OCI-LY1 (cell line): ENCODE results near the gene NDUFS7.

ENCODE experiments used
- H2AFZ ChIP-seq: fragments of 200-600 bp; sonication (generic), shearing (Covaris generic); 2 replicates; pipeline ENCODE4 v1.6.0; 2014; ENCODE audit warnings: antibody characterized with exemption, mild to moderate bottlenecking, low read length
- H3F3A ChIP-seq: fragments of 200-600 bp; sonication (generic), shearing (Covaris generic); 2 replicates; pipeline ENCODE4 v1.6.0; 2014; ENCODE audit warnings: mild to moderate bottlenecking, antibody characterized with exemption, low read length, moderate library complexity; ENCODE audit not compliant: insufficient read depth
- H3K27ac ChIP-seq: fragments of 200-600 bp; sonication (generic); 2 replicates; pipeline ENCODE4 v1.5.1; 2014; ENCODE audit warnings: low read length, mixed run types, mild to moderate bottlenecking, low read depth; ENCODE audit not compliant: poor library complexity, severe bottlenecking
- H3K27me3 ChIP-seq: fragments of 200-600 bp; sonication (generic); 2 replicates; pipeline ENCODE4 v1.6.0; 2014; ENCODE audit warnings: antibody characterized with exemption, mild to moderate bottlenecking, low read length, moderate library complexity; ENCODE audit not compliant: insufficient read depth
- H3K36me3 ChIP-seq: fragments of 200-600 bp; sonication (generic); 2 replicates; pipeline ENCODE4 v1.6.1; 2014; ENCODE audit warnings: mild to moderate bottlenecking, antibody characterized with exemption, low read length, moderate library complexity, mixed read lengths; ENCODE audit not compliant: insufficient read depth
- H3K4me1 ChIP-seq: fragments of 200-600 bp; sonication (generic); 2 replicates; pipeline ENCODE4 v1.5.1; 2014; ENCODE audit warnings: mild to moderate bottlenecking, low read length, moderate library complexity; ENCODE audit not compliant: insufficient read depth, severe bottlenecking
- H3K4me2 ChIP-seq: fragments of 200-600 bp; sonication (generic), shearing (Covaris generic); 2 replicates; pipeline ENCODE4 v1.6.1; 2014; ENCODE audit warnings: low read length
- H3K4me3 ChIP-seq: fragments of 200-600 bp; sonication (generic); 2 replicates; pipeline ENCODE4 v1.5.1; 2014; ENCODE audit warnings: low read length, low read depth, mild to moderate bottlenecking, mixed read lengths; ENCODE audit not compliant: poor library complexity, severe bottlenecking
- H3K79me2 ChIP-seq: fragments of 200-600 bp; shearing (Covaris generic); 2 replicates; pipeline ENCODE4 v1.6.1; 2016; ENCODE audit warnings: mixed run types, low read length, mixed read lengths; ENCODE audit not compliant: insufficient read depth
- H3K9ac ChIP-seq: fragments of 200-600 bp; sonication (generic), shearing (Covaris generic); 2 replicates; pipeline ENCODE4 v1.6.1; 2014; ENCODE audit warnings: mild to moderate bottlenecking, low read length, mixed read lengths
- H3K9me2 ChIP-seq: fragments of 200-600 bp; sonication (generic), shearing (Covaris generic); 2 replicates; pipeline ENCODE4 v1.6.1; 2014; ENCODE audit warnings: low read depth, mild to moderate bottlenecking, low read length, mixed read lengths
- H3K9me3 ChIP-seq: fragments of 200-600 bp; shearing (Covaris generic); 2 replicates; pipeline ENCODE4 v1.6.1; 2014; ENCODE audit warnings: low read length, mixed read lengths
- H4K20me1 ChIP-seq: fragments of 200-600 bp; sonication (generic), shearing (Covaris generic); 2 replicates; pipeline ENCODE4 v1.6.0; 2016; ENCODE audit warnings: mild to moderate bottlenecking, low read length; ENCODE audit not compliant: insufficient read depth
- EZH2 ChIP-seq: fragments of 200-600 bp; sonication (generic), shearing (Covaris generic); IDR thresholded peaks from 2 replicates; pipeline ENCODE4 v1.8.0; 2017; ENCODE audit warnings: borderline replicate concordance, mixed run types, mild to moderate bottlenecking, antibody characterized with exemption, low read length, moderate library complexity, mixed read lengths
- TF ChIP-seq, protein P1 (sequence below): fragments of 200-600 bp; sonication (generic), shearing (Covaris generic); IDR thresholded peaks from 2 replicates; pipeline ENCODE4 v1.5.1; 2017; ENCODE audit warnings: mild to moderate bottlenecking, antibody characterized with exemption, low read length, moderate library complexity, mixed read lengths

NDUFS7 gene

DNA sequence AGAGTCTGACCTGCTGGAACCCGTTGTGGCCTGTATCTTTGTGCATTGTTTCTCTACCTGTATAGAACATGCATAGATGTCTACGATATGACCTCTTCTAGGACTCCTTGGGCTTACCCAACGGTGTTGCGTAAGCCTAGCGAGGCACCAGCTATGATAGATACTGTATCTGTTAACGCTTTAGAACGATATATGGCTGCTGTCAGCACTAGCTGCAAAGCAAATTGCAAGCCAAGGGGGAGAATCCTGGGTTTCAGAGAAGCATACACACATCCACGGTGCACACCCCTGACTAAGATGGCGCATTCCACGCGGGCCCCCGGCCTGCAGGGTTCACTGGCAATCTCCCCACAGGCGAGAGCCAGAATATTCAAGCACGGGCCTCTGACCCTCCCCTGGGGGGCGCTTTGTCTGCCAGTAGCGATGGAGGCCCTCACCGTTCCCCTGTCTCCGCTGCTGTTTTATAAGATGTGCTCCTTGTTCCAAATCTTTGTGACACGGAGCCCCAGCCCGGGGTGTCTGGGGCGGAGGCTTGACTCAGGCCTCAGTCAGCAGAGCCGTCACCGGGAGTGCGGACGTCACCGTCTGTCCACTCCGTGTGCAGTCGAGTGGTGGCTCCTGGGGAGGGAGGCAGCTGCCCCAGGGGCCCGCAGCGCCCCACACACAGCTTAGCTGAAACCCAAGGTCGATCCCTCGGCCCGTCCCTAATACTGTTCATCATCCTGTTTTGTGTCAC, 41.6 kb downstream of the NDUFS7 start:
- Histone ChIP-seq H3K4me2 (no peak overlapping the region), H4K20me1 (no peaks in the 10 kb centered on the region), H3K36me3 (peaks cover 98% of the 10 kb centered on the region), H3F3A (no peaks in the 10 kb centered on the region), H3K79me2 (no peaks in the 10 kb centered on the region), H3K9ac (no peak overlapping the region), H3K9me3 (no peaks in the 10 kb centered on the region), H3K27me3 (no peaks in the 10 kb centered on the region), H3K9me2 (no peaks in the 10 kb centered on the region), H2AFZ (no peak overlapping the region), H3K4me1 (no peaks in the 10 kb centered on the region), H3K4me3 (no peak overlapping the region), H3K27ac (no peak overlapping the region)
- TF ChIP-seq, protein P1, sequence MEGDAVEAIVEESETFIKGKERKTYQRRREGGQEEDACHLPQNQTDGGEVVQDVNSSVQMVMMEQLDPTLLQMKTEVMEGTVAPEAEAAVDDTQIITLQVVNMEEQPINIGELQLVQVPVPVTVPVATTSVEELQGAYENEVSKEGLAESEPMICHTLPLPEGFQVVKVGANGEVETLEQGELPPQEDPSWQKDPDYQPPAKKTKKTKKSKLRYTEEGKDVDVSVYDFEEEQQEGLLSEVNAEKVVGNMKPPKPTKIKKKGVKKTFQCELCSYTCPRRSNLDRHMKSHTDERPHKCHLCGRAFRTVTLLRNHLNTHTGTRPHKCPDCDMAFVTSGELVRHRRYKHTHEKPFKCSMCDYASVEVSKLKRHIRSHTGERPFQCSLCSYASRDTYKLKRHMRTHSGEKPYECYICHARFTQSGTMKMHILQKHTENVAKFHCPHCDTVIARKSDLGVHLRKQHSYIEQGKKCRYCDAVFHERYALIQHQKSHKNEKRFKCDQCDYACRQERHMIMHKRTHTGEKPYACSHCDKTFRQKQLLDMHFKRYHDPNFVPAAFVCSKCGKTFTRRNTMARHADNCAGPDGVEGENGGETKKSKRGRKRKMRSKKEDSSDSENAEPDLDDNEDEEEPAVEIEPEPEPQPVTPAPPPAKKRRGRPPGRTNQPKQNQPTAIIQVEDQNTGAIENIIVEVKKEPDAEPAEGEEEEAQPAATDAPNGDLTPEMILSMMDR, result no peak
- no peak for TF ChIP-seq EZH2

DNA sequence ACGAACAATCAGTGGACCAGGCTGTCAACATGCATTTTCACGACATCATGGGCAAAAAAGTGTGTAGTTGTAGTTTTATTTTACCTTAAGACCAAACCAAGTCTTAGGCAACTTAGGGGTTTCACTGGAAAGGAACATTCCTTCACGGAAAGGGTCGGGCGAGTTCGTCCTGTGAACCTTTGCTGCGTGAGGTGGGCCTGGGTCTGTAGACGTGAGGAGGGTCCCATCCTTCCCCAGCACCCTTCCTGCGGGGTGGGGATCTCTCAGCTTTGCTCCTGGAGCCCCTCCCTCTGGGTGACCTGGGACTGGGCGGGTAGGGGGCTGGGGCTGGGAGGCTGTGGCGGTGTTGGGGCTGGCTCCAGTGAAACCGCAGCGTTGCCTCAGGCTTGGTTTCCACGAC, 42.2 kb downstream of the NDUFS7 start:
- Histone ChIP-seq H2AFZ (no peak overlapping the region), H3K9me2 (no peaks in the 10 kb centered on the region), H3K4me3 (no peak overlapping the region), H3K27ac (no peak overlapping the region), H3F3A (no peaks in the 10 kb centered on the region), H4K20me1 (no peaks in the 10 kb centered on the region), H3K9ac (no peak overlapping the region), H3K4me1 (no peaks in the 10 kb centered on the region), H3K36me3 (peaks cover 95% of the 10 kb centered on the region), H3K9me3 (no peaks in the 10 kb centered on the region), H3K27me3 (no peaks in the 10 kb centered on the region), H3K4me2 (no peak overlapping the region), H3K79me2 (no peaks in the 10 kb centered on the region)
- TF ChIP-seq, protein P1, result no peak
- TF ChIP-seq EZH2, result no peak

DNA sequence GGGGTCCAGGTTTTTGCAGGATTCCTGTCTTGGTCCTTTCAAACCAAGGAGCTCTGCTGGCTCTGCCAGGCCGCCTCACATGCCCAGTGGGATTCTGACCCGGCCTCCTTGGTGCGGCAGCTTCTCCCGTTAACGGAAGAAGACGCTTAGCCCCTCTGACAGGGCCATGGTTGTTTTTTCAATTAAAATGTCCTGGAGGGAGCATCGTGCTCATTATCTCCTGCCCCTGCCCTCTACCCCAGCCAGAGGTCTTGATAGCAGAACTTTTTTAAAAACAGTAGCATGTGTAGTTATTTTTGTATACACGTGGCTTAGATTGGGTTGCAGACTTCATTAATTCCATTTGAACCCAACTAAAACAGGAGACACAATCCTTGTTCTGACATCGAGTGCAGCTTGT, 43.0 kb downstream of the NDUFS7 start:
- Histone ChIP-seq H3K9ac (no peak overlapping the region), H3K27ac (no peak overlapping the region), H3K9me2 (no peaks in the 10 kb centered on the region), H3K4me3 (no peak overlapping the region), H3K4me1 (no peaks in the 10 kb centered on the region), H4K20me1 (no peaks in the 10 kb centered on the region), H3F3A (no peaks in the 10 kb centered on the region), H3K4me2 (no peak overlapping the region), H2AFZ (no peak overlapping the region), H3K27me3 (no peaks in the 10 kb centered on the region), H3K79me2 (no peaks in the 10 kb centered on the region), H3K36me3 (peaks cover 91% of the 10 kb centered on the region), H3K9me3 (no peaks in the 10 kb centered on the region)
- TF ChIP-seq, protein P1, result no peak
- TF ChIP-seq EZH2, result no peak
